ENCODE measurements around the gene PSAT1. TPM values are rescaled to one million over a fixed set of nuclear protein-coding genes. Genes with fewer than 3 reads are reported as not detected.

Gene PSAT1
- total and polyA plus RNA-seq, 2 of the 13 experiments (the other 11 are each of a cell fraction or from before 2014, with no cell fraction given) = 135 to 229 TPM

- TF ChIP-seq CEBPZ (IDR thresholded peaks at IDR 0.05; ENCODE audit: low read length) = no peak
- TF ChIP-seq ZNF496 (CRISPR knock-in tag; IDR thresholded peaks at IDR 0.05; ENCODE audit: insufficient replicate concordance) = no peak
- TF ChIP-seq ZSCAN21 (CRISPR knock-in tag; IDR thresholded peaks at IDR 0.05; ENCODE audit: borderline replicate concordance) = no peak
- TF ChIP-seq ZFAT (CRISPR knock-in tag; conservative IDR thresholded peaks at IDR 0.05) = no peak
- peak; percentile 80 for TF ChIP-seq ZNF629 (CRISPR knock-in tag; conservative IDR thresholded peaks at IDR 0.05)
- no peak for TF ChIP-seq KLF13 (CRISPR knock-in tag; IDR thresholded peaks at IDR 0.05)
- no peak for TF ChIP-seq ZNF282 (IDR thresholded peaks at IDR 0.05; ENCODE audit: partially characterized antibody)
- TF ChIP-seq ZNF609 (CRISPR knock-in tag; IDR thresholded peaks at IDR 0.05; ENCODE audit: borderline replicate concordance) = no peak
- no peak for TF ChIP-seq BCLAF1 (IDR thresholded peaks at IDR 0.05)
- TF ChIP-seq HNRNPLL (IDR thresholded peaks at IDR 0.05; ENCODE audit: low read depth, low read length, poor library complexity, severe bottlenecking) = no peak
- TF ChIP-seq ZNF335 (CRISPR knock-in tag; IDR thresholded peaks at IDR 0.05) = no peak
- TF ChIP-seq GABPB1 (CRISPR knock-in tag; IDR thresholded peaks at IDR 0.05) = peak; percentile 23; the same call in 1 of the 2 replicates
- 0 out of 2 replicates have a peak, but pooled peaks have one; percentile 24 for TF ChIP-seq ZGPAT (CRISPR knock-in tag; IDR thresholded peaks at IDR 0.05)
- TF ChIP-seq REL (CRISPR knock-in tag; conservative IDR thresholded peaks at IDR 0.05) = no peak
These were observed 2.4 kb upstream of the PSAT1 start (continued) for GRCh38 chr9:78294290-78295176.

Measured in HepG2 (cell line).